MCF 10A (cell line): ENCODE measurements around the gene PTS. TPM values are rescaled to one million over a fixed set of nuclear protein-coding genes. Genes with fewer than 3 reads are reported as not detected.

Source experiments
- BruUV-seq: library from RNA; stranded (reverse); fragments of 400-500 nt; replicated peaks from 2 replicates; lab custom pipeline; 2021; lab: Mats Ljungman, UMichigan
- CTCF ChIA-PET: fragments of 300-600 bp; sonication (Branson Sonifier 250); formaldehyde crosslinking; extraction: SDS; loops from one replicate; lab custom pipeline; 2021; ENCODE audit warnings: antibody characterized with exemption, inconsistent platforms; lab: Yijun Ruan, JAX
- POLR2A ChIA-PET: fragments of 300-600, 350-650 bp; sonication (Branson Sonifier 250); formaldehyde crosslinking; extraction: SDS; loops from one replicate; lab custom pipeline; 2020; ENCODE audit warnings: antibody characterized with exemption, inconsistent platforms; lab: Yijun Ruan, JAX
- DNase-seq: peaks from one replicate; pipeline ENCODE4 v3.0.0-alpha.2; 2018; ENCODE audit not compliant: unreplicated experiment
- H3K27ac Mint-ChIP-seq: one replicate; pipeline ENCODE4 v1.8.0; 2022; ENCODE audit warnings: mild to moderate bottlenecking, low read depth, mixed read lengths; ENCODE audit not compliant: unreplicated experiment
- H3K27me3 Mint-ChIP-seq: one replicate; pipeline ENCODE4 v1.8.0; 2022; ENCODE audit warnings: mixed read lengths; ENCODE audit not compliant: insufficient read depth, unreplicated experiment
- H3K36me3 Mint-ChIP-seq: one replicate; pipeline ENCODE4 v1.8.0; 2022; ENCODE audit warnings: mild to moderate bottlenecking, moderate library complexity, mixed read lengths; ENCODE audit not compliant: insufficient read depth, unreplicated experiment
- H3K4me1 Mint-ChIP-seq: one replicate; pipeline ENCODE4 v1.8.0; 2022; ENCODE audit warnings: mixed read lengths; ENCODE audit not compliant: insufficient read depth, unreplicated experiment
- H3K4me3 Mint-ChIP-seq: one replicate; pipeline ENCODE4 v1.8.0; 2022; ENCODE audit warnings: mild to moderate bottlenecking, moderate library complexity, mixed read lengths; ENCODE audit not compliant: unreplicated experiment
- H3K9me3 Mint-ChIP-seq: one replicate; pipeline ENCODE4 v1.8.0; 2022; ENCODE audit warnings: mixed read lengths; ENCODE audit not compliant: unreplicated experiment
- intact Hi-C: fragments of 100-400 bp; cut with micrococcal nuclease; formaldehyde crosslinking; loops from 2 replicates; pipeline ENCODE4 v1.14.1; 2022
- total RNA-seq: library from RNA; stranded (reverse); gene quantifications from 2 replicates; pipeline ENCODE4 v1.2.3, GENCODE V29; 2022
- TF ChIP-seq, protein P1 (sequence below): fragments of 200-600 bp; IDR thresholded peaks from one replicate; pipeline ENCODE4 v1.8.0; 2022; ENCODE audit warnings: antibody characterized with exemption, mild to moderate bottlenecking; ENCODE audit not compliant: unreplicated experiment

Gene PTS
- total RNA-seq, 1 experiment from 2014 or later: 68.3 TPM

GRCh38 chr11:112267188-112267591, 41.0 kb downstream of the PTS start:
- TF ChIP-seq, protein P1, sequence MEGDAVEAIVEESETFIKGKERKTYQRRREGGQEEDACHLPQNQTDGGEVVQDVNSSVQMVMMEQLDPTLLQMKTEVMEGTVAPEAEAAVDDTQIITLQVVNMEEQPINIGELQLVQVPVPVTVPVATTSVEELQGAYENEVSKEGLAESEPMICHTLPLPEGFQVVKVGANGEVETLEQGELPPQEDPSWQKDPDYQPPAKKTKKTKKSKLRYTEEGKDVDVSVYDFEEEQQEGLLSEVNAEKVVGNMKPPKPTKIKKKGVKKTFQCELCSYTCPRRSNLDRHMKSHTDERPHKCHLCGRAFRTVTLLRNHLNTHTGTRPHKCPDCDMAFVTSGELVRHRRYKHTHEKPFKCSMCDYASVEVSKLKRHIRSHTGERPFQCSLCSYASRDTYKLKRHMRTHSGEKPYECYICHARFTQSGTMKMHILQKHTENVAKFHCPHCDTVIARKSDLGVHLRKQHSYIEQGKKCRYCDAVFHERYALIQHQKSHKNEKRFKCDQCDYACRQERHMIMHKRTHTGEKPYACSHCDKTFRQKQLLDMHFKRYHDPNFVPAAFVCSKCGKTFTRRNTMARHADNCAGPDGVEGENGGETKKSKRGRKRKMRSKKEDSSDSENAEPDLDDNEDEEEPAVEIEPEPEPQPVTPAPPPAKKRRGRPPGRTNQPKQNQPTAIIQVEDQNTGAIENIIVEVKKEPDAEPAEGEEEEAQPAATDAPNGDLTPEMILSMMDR: no peak
- H3K4me1 Mint-ChIP-seq: peaks cover 5% of the 10 kb centered on the region
- no peaks in the 10 kb centered on the region for H3K36me3 Mint-ChIP-seq
- CTCF ChIA-PET: no interaction called here
- H3K27ac Mint-ChIP-seq: no peak overlapping the region
- DNase-seq: no peak
- H3K27me3 Mint-ChIP-seq: peaks cover 13% of the 10 kb centered on the region
- no TSS peak for BruUV-seq
- no peak overlapping the region for H3K4me3 Mint-ChIP-seq
- POLR2A ChIA-PET: no interaction called here
- no peaks in the 10 kb centered on the region for H3K9me3 Mint-ChIP-seq
- intact Hi-C loops: no loop called here

DNA sequence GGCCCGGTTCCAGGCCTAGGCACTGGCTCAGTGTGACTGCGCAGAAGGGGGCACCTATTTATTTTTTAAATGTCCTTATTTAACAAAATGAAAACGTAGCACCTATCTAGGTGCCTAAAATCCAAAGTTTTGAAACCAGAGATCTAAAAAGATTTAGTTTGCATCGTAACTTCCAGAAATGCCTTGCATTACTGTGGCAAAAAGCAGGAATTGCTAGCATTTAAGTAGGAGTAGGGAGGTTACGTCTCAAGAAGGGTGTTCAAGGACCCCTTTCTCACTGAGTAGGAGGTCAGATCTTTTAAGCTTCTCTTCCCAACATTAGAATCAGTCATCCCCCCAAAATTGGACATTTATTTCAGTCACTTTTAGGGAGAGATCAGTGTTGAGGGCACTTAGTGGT, 42.2 kb downstream of the PTS start:
- Mint-ChIP-seq H3K27ac (peak overlapping the region; percentile 52), H3K27me3 (peaks cover 13% of the 10 kb centered on the region), H3K4me3 (peak overlapping the region; percentile 28), H3K9me3 (no peaks in the 10 kb centered on the region), H3K36me3 (no peaks in the 10 kb centered on the region), H3K4me1 (peaks cover 5% of the 10 kb centered on the region)
- DNase-seq: no peak
- CTCF ChIA-PET: interaction anchor here (1.4 kb wide), 1 partner anchor 49 kb away, joined by 5 read pairs; no protein-coding TSS in a partner anchor
- TF ChIP-seq, protein P1: no peak
- no TSS peak for BruUV-seq
- intact Hi-C loops: no loop called here
- POLR2A ChIA-PET: interaction anchor here (0.6 kb wide), 1 partner anchor 43 kb away, joined by 3 read pairs; no protein-coding TSS in a partner anchor

- Mint-ChIP-seq H3K36me3 (no peaks in the 10 kb centered on the region), H3K27ac (no peak overlapping the region), H3K4me1 (peaks cover 5% of the 10 kb centered on the region), H3K4me3 (no peak overlapping the region), H3K27me3 (peaks cover 13% of the 10 kb centered on the region), H3K9me3 (no peaks in the 10 kb centered on the region)
- no TSS peak for BruUV-seq
- CTCF ChIA-PET: interaction anchor here (1.3 to 1.4 kb wide), 2 partner anchors 11 to 50 kb away, joined by 5 read pairs; no protein-coding TSS in a partner anchor
- intact Hi-C loops: no loop called here
- POLR2A ChIA-PET: interaction anchor here (0.6 kb wide), 1 partner anchor 19 kb away, joined by 3 read pairs; no protein-coding TSS in a partner anchor
- TF ChIP-seq, protein P1: no peak
- DNase-seq: no peak
Observed at GRCh38 chr11:112269139-112269538, 42.9 kb downstream of the PTS start.

DNA sequence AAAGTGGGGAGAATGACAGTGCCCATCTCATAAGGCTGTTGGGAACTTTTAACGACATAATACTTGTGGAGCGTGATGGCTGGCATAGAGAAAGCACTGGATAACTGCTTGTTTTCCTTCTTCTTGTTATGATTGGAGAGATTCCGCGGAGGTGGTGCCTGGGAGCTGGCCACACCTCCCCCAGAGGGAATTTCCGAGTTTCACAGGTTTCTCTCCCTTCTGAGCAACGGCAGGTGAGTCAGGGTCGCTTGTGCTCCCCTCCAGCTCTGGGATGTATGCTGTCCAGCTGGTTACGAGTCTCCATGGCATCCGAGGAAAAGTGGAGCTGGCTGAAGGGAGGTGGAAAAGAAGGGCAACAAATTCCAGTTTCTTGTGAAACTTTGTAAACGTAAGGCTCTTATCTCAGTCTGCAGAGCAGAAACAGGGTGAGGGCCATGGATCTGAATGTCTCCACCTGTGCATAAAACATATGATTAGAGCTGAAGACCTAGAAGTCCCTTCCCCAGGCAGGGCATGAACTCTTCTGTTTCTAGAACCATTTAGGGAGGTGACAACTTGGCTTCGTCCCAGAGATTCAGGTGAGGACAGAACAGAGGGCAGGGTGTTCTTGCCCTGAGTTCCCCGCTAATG, 44.4 kb downstream of the PTS start:
- H3K27ac Mint-ChIP-seq: no peak overlapping the region
- H3K4me3 Mint-ChIP-seq: no peak overlapping the region
- ChIA-PET CTCF (interaction anchor here (0.6 to 1.0 kb wide), 5 partner anchors 9 to 74 kb away, joined by 3 to 5 read pairs (median 4); no protein-coding TSS in a partner anchor), POLR2A (interaction anchor here (0.7 kb wide), 1 partner anchor 17 kb away, joined by 3 read pairs; no protein-coding TSS in a partner anchor)
- no peaks in the 10 kb centered on the region for H3K36me3 Mint-ChIP-seq
- H3K9me3 Mint-ChIP-seq: no peaks in the 10 kb centered on the region
- BruUV-seq: no TSS peak
- intact Hi-C loops: no loop called here
- TF ChIP-seq, protein P1: no peak
- peaks cover 13% of the 10 kb centered on the region for H3K27me3 Mint-ChIP-seq
- peak; percentile 26 for DNase-seq
- H3K4me1 Mint-ChIP-seq: peaks cover 5% of the 10 kb centered on the region
